NCI-H1930 (cell line): ENCODE measurements around the gene GULP1.

Experiments
- DNase-seq, 2 experiments: peaks; one replicate each; lab custom pipeline; 2025; lab: John Stamatoyannopoulos, UW

The GULP1 gene

DNA sequence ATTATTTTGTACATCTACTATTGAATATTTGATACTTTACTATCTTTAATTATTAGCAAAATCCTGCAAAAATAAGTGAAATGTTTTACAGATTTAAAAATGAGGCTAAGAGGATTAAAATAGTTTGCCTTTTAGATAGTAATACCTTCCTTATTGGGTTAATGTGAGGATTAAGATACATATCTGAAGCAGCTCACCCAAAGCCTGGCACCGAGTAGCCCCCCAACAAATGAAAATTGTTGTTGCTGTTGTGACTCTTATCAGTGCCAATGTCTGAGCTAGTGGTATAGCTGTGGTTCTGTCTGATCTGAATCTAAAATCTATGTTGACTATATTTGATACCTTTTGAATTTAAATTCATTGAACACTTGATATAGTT is 34.6 kb downstream of the GULP1 start:
- DNase-seq, result no peak

DNA sequence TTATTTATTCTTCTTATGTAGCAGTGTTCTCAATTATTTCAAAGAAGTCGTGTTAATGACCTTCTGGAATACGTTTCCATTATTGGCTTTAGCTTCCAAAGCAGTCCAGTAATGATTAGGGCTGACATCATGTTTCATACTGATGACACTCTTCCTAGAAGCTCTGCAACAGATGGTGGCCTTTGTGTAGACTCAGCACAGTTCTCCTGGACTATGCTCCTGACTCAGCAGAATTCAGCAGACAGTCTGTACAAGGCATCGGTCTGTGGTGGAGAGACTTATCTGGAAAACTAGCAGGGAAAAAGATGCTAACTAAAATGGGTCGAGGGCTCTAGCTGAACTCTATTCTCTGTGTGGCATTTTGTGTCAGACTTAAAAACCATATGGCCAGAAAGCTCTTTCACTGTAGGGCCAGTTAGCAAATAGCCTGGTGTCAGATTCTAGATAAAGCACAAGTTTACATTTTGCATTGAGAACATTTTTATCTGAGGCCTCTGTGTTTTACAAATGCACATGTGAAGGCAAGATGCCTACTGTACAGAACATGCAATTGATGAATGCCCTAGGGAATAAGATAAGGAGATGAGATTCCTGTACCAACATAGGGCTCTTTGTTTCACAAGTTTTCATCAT is 35.1 kb downstream of the GULP1 start:
- DNase-seq, result no peak

GRCh38 chr2:188327518-188328213 is 36.0 kb downstream of the GULP1 start:
- DNase-seq, result no peak

DNA sequence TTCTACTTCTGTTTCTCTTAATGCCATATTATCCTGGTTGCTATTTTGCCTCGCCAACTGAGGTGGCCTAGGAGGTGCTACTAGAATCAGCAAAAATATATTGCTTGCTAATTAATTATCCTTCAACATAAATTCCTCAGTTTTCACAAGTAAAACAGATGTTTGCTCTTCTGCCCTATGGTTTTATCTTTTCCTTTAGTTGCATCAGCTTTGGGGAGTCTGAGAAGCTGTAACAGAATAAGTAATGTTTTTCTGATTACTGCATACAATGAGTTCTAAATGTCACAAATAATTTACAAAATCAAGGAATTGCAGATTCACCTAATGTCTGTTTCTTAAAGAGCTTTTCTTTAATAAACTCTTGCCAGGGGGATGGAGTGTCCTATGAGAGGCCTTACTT is 36.7 kb downstream of the GULP1 start:
- DNase-seq, result no peak

DNA sequence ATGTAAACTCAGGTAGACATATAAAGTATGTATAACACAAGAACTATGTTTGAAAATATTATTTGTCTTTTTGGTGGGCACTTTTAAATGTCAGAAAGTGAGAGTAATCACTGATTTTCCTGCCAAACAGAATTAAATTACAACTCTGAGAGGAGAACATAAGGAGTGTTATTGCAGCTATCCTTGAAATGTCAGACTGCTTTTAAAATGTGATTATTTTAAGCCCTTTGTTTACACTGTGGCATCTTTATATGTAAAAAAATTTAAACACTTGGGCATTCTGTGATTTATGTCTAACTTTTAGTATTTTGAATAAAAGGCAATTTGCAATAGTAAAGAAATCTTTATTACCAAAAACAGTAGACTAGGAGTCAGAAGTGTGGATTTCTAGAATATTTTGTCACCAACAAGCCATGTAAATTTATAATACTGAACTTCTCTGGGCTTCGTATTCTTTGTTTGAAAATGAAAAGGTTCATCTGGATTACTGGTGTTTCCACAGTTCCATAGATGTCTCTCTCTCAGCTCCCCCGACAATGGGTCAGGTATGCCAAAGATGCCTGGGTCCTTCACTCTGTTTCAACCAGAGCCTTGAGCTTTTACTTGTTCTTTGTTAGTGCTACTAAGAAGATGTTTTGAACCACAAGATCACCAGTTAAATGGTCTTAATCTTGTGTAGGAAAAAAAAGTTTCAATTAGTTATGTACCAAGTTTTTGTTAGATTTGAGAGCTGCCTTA is 38.8 kb downstream of the GULP1 start:
- no peak for DNase-seq

DNA sequence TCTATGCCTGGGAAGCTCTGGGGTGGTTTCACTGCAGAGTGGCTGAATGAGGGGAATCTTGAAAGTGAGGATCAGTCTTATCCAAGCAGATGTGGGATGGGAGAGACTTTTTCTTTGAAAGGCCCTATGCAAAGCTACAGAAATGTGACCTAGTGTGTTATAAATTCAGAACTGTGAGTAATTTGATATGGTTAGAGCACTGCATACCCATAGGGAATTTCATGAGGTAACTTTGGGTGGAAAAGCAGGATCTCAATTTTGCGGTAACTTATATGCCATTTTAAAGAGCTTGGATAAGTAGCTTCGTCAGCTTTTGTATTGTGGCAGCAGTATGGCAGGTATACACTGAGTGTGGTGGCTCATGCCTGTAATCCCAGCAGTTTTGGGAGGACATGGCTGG is 40.9 kb downstream of the GULP1 start:
- DNase-seq, result no peak

- no peak for DNase-seq
Observed at GRCh38 chr2:188333751-188334524, 42.3 kb downstream of the GULP1 start.

- DNase-seq, result no peak
Observed at GRCh38 chr2:188338463-188338862, 46.8 kb downstream of the GULP1 start.

DNA sequence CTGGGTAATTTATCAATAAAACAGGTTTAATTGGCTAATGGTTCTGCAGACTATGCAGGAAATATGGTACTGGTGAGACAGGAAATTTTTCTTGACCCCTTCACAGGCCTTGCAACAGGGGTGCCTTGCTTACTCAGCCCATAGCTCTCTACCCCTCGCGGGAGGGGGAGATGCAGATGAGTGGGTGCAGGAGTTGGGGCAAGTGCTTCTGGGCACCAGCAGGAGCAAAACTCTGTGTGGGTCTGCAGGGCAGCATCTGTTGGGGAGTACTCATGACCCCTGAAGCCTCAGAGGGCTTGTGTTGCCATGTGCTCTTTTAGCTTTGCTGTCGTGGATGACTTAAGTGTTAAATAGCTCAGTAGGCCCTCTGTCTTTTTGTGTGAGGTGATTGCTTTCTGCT is 48.6 kb downstream of the GULP1 start:
- no peak for DNase-seq

DNA sequence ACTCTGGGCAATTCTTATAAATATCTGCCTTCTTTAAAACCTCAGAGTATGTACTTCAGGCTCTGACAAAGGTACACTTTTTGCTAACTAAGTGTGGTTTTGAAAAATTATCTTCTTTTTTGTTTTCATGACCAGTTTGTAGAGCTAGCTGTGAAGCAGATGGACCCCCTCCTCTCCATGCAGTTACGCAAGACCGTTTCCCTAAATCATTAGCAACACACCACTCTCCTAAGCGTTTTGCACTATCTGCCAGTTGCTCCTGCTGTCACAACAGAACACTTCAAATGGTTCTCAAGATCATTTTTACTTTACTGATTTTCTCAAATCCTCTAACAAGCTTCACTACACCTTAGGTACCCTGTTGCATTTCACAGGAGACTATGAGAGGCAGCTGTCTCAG is 53.3 kb downstream of the GULP1 start:
- DNase-seq, result no peak

- no peak for DNase-seq
Observed at GRCh38 chr2:188345426-188345825, 53.8 kb downstream of the GULP1 start.

DNA sequence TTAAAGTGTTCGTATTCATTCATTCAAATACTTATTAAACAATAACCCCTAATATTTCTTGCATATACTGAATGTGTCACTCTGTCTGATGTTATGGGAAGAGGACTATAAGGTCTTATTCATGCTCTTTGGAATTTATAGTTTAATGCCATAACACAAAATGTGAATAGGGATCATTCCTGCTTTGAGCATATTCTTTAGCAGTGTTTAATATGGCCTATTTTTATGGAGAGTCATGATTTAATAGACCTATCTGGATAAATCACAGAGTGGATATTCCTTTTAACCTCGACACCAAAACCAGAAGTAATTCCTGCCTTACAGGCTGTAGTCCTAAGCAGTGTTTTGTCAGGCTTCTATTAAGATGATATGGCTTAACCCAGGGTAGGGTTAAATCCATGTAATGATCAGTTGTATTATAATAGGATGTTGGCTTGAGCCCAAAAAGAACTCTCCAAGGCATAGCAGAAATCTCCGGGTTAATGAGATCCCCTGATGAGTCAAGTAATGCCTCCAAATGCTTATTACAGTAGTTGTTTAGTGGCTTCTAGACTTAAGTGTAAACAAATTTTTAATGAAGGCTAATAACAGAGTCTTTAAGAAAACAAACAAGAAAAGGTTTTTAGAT is 54.3 kb downstream of the GULP1 start:
- no peak for DNase-seq

DNA sequence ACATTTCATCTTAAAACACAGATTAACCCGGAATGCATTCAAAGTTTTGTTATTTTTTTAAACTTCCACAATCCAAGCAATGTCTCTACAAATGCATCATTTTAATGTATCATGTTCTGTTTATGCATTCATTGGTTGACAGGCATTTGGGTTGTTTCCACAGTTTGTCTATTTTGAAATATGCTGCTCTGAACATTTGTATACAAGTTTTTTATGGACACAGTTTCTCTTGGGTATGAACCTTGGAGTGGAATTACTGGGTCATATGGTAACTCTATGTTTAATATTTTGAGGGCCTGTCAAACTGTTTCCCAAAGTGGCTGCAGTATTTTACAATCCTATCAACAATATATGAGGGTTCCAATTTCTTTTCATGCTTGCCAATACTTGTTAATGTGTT is 57.3 kb downstream of the GULP1 start:
- no peak for DNase-seq

- DNase-seq, result no peak
Observed at GRCh38 chr2:188353282-188353681, 61.6 kb downstream of the GULP1 start.

- DNase-seq, result no peak
Observed at GRCh38 chr2:188360485-188361263, 69.0 kb downstream of the GULP1 start.

DNA sequence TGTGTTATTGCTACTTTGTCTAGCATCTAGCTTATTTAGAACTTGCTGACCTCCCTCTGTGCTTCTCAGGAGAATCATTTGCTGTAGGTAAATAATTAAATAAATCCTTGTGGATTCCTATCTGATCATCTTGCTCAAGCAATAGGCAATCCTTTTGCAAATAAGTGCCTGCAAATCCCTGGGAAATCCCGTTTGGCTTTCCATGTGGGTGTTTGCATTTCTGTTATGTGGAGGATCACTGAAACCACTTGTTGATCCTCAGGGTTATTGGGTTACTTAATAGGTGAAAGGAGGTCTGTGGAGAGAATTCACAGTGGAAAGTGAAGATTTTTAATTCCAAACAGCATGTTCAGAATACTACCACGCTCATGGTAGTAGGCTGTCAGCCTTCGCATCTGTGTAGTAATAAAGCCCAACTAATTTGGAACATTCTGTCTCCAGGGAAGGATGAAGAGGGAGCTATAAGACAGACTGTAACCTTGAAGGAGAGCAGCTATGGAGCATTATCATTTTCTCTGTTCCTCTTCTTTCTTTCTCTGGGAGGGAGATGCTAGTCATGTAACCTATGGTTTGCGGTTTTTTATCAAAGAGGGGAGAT is 72.5 kb downstream of the GULP1 start:
- DNase-seq, result no peak

GRCh38 chr2:188365058-188365641 is 73.5 kb downstream of the GULP1 start:
- DNase-seq, result no peak

DNA sequence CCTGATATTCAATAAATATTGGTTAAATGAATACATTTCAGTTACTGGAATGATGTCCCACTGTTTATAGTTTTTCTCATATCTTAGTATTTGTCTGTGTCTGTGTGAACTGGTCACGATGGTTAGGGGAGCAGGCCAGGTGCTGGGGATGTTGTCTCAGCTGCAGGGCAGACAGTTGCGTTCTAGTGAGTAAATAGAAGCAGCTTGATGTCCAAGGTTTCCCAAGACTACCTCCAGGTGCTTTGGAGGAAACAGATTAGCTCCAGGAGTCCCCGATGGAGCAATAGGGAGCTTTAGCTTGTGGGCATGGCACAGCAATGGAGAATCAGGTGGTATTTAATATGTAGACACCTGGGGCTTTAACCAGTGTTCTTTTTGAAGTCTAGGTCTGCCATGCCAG is 75.5 kb downstream of the GULP1 start:
- DNase-seq, result peak; percentile 12 to 13

DNA sequence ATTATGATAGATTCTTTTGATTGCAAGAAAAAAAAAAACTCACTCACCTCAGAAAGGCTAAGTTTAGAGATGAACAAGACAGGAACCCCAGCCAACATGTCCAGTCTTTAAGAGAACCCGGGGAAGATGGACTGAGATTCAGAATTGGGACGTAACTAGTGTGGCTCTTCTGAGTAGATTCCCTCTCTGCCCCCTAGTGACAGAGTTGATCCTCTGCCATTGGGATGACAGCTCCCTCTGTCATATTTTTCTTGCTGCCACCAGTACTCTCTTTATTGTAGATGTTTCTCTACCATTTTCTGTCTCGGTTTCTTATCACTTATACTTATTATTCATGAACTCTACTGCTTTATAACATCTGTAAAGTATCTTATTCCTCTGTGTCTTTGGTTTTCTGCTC is 77.7 kb downstream of the GULP1 start:
- DNase-seq, result no peak

DNA sequence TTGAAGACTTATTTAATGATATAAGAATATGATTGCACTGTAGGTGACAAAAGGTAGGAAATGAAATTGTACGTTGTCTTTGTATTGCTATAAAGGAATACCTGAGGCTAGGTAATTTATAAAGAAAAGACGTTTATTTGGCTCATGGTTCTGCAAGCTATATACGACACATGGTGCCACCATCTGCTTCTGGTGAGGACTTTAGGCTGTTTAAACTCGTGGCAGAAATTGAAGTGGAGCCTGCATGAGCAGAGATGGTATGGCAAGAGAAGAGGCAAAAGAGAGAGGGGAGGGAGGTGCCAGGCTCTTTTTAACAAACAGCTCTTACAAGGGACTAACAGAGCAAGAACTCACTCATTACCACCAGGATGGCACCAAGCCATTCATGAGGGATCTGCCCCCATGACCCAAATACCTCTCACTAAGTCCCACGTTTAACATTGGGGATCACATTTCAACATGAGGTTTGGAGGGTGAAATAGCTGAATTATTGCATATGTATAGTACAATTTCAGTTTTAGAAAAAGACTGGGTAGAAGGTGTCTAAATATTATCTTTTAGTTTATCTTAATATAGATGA is 86.8 kb downstream of the GULP1 start:
- no peak for DNase-seq
